H1 (cell line): Measurements from ENCODE around the gene TMEM271. TPM values are rescaled to one million over a fixed set of nuclear protein-coding genes. Genes with fewer than 3 reads are reported as not detected.

Experiments
- CTCF ChIA-PET: fragments of 300-600 bp; sonication (Branson Sonifier 250); formaldehyde crosslinking; loops from one replicate; lab custom pipeline; 2021; ENCODE audit not compliant: partially characterized antibody; lab: Charles Lee
- POLR2A ChIA-PET: fragments of 300-600 bp; sonication (Branson Sonifier 250); formaldehyde crosslinking; loops from one replicate; lab custom pipeline; 2021; ENCODE audit warnings: inconsistent platforms; ENCODE audit not compliant: partially characterized antibody; lab: Charles Lee
- DNase-seq, 2 experiments: peaks; one replicate each; pipeline versions ENCODE4 v3.0.0 to v3.0.0-alpha.2; 2010 to 2022; ENCODE audit warnings: low spot score in 2 of 2, low read depth in 1 of 2, mixed read lengths in 1 of 2
- FAIRE-seq: peaks from 2 replicates; lab custom pipeline; 2011; peaks lifted over from hg19 to GRCh38; lab: Jason Lieb, UNC
- H2AFZ ChIP-seq: 2 replicates; pipeline ENCODE4 v1.8.1; 2012; ENCODE audit warnings: low read length, inconsistent platforms
- H2AK5ac ChIP-seq: 2 replicates; pipeline ENCODE4 v1.6.1; 2013; ENCODE audit warnings: low read depth, low read length
- H2BK120ac ChIP-seq: replicated peaks from 2 replicates; pipeline ENCODE3; 2013; ENCODE audit warnings: low read depth, low read length, inconsistent platforms
- H2BK12ac ChIP-seq: 2 replicates; pipeline ENCODE4 v1.6.1; 2013; ENCODE audit warnings: low read depth, low read length
- H2BK15ac ChIP-seq: 2 replicates; pipeline ENCODE4 v1.6.1; 2013; ENCODE audit warnings: low read length
- H2BK20ac ChIP-seq: 2 replicates; pipeline ENCODE4 v1.6.1; 2013; ENCODE audit warnings: low read length
- H2BK5ac ChIP-seq: 2 replicates; pipeline ENCODE4 v1.6.1; 2013; ENCODE audit warnings: low read depth, low read length
- H3K14ac ChIP-seq: 2 replicates; pipeline ENCODE4 v1.6.1; 2013; ENCODE audit warnings: inconsistent platforms; ENCODE audit not compliant: insufficient read length
- H3K18ac ChIP-seq: 2 replicates; pipeline ENCODE4 v1.6.1; 2013; ENCODE audit warnings: low read length; ENCODE audit errors: extremely low read depth
- H3K23ac ChIP-seq: 2 replicates; pipeline ENCODE4 v1.6.1; 2013; ENCODE audit warnings: inconsistent platforms; ENCODE audit not compliant: insufficient read length
- H3K23me2 ChIP-seq: 2 replicates; pipeline ENCODE4 v1.6.1; 2013; ENCODE audit warnings: low read depth, low read length
- H3K27ac ChIP-seq: 2 replicates; pipeline ENCODE4 v1.6.1; 2011; ENCODE audit warnings: low read depth, low read length, inconsistent platforms
- H3K27me3 ChIP-seq, 4 experiments: replicated peaks in 1 of 4; 1 replicate in 1 of 4; 2 replicates in 3 of 4; pipeline versions ENCODE4 v1.6.1 to v1.8.1; 2011 to 2013; ENCODE audit warnings: low read length in 3 of 4, mild to moderate bottlenecking in 3 of 4, inconsistent platforms in 2 of 4, mixed read lengths in 2 of 4, moderate library complexity in 1 of 4; ENCODE audit not compliant: control insufficient read depth in 3 of 4, insufficient read depth in 3 of 4; ENCODE audit errors: extremely low read depth in 1 of 4
- H3K36me3 ChIP-seq, 4 experiments: 2 replicates each; pipeline versions ENCODE4 v1.6.1 to v1.8.1; 2011 to 2013; ENCODE audit warnings: mild to moderate bottlenecking in 4 of 4, low read length in 3 of 4, moderate library complexity in 2 of 4, control low read depth in 1 of 4, inconsistent platforms in 1 of 4; ENCODE audit not compliant: insufficient read depth in 4 of 4, control insufficient read depth in 2 of 4
- H3K4ac ChIP-seq: replicated peaks from 2 replicates; pipeline ENCODE3; 2013; ENCODE audit warnings: low read length, low read depth, mixed read lengths, inconsistent platforms; ENCODE audit not compliant: insufficient read length
- H3K4me1 ChIP-seq, 4 experiments: replicated peaks in 1 of 4; 1 replicate in 1 of 4; 2 replicates in 3 of 4; pipeline versions ENCODE4 v1.6.1 to v1.8.1; 2011 to 2013; ENCODE audit warnings: low read length in 3 of 4, inconsistent platforms in 2 of 4, mixed read lengths in 1 of 4; ENCODE audit not compliant: insufficient read depth in 4 of 4, control insufficient read depth in 3 of 4
- H3K4me2 ChIP-seq, 2 experiments: 2 replicates each; pipeline versions ENCODE4 v1.6.1 to v1.8.1; 2011 to 2013; ENCODE audit warnings: low read depth in 2 of 2, low read length in 2 of 2, control low read depth in 1 of 2, inconsistent platforms in 1 of 2, mild to moderate bottlenecking in 1 of 2; ENCODE audit not compliant: insufficient read depth in 1 of 2
- H3K4me3 ChIP-seq, 4 experiments: fragments of 200-600, 300-600 bp in 1 of 4; sonication (generic), shearing (Covaris generic), sonication (Bioruptor Twin) in 1 of 4; 2 replicates each; pipeline versions ENCODE4 v1.5.1 to v1.8.1; 2011 to 2016; ENCODE audit warnings: low read length in 4 of 4, low read depth in 3 of 4, control low read depth in 2 of 4, inconsistent platforms in 2 of 4, mild to moderate bottlenecking in 2 of 4, mixed read lengths in 1 of 4, moderate library complexity in 1 of 4; ENCODE audit not compliant: insufficient read depth in 2 of 4; ENCODE audit errors: extremely low read depth in 1 of 4
- H3K56ac ChIP-seq: replicated peaks from 2 replicates; pipeline ENCODE3; 2013; ENCODE audit warnings: low read depth, mild to moderate bottlenecking, mixed read lengths, low read length, inconsistent platforms; ENCODE audit not compliant: insufficient read length
- H3K79me1 ChIP-seq: 2 replicates; pipeline ENCODE4 v1.6.1; 2013; ENCODE audit warnings: low read depth, low read length, control low read depth
- H3K79me2 ChIP-seq, 2 experiments: 2 replicates each; pipeline versions ENCODE4 v1.6.1 to v1.8.1; 2012 to 2013; ENCODE audit warnings: low read length in 2 of 2, mild to moderate bottlenecking in 2 of 2, inconsistent platforms in 1 of 2; ENCODE audit not compliant: insufficient read depth in 2 of 2, control insufficient read depth in 1 of 2
- H3K9ac ChIP-seq, 4 experiments: replicated peaks in 1 of 4; 1 replicate in 1 of 4; 2 replicates in 3 of 4; pipeline versions ENCODE4 v1.6.1 to v1.8.1; 2011 to 2013; ENCODE audit warnings: low read depth in 3 of 4, low read length in 3 of 4, control low read depth in 2 of 4, mild to moderate bottlenecking in 2 of 4, moderate library complexity in 2 of 4, inconsistent platforms in 1 of 4; ENCODE audit errors: extremely low read depth in 1 of 4
- H3K9me3 ChIP-seq, 2 experiments: 2 replicates each; pipeline versions ENCODE4 v1.6.1 to v1.8.1; 2012 to 2013; ENCODE audit warnings: mild to moderate bottlenecking in 2 of 2, moderate library complexity in 2 of 2, control low read depth in 1 of 2, inconsistent platforms in 1 of 2, low read depth in 1 of 2, low read length in 1 of 2, mixed read lengths in 1 of 2; ENCODE audit not compliant: insufficient read depth in 2 of 2
- H4K20me1 ChIP-seq, 2 experiments: replicated peaks in 1 of 2; 2 replicates each; pipeline versions ENCODE3 to v1.8.1; 2011 to 2013; ENCODE audit warnings: inconsistent platforms in 2 of 2, low read length in 2 of 2, mild to moderate bottlenecking in 1 of 2; ENCODE audit not compliant: insufficient read depth in 2 of 2, control insufficient read depth in 1 of 2
- H4K5ac ChIP-seq: 2 replicates; pipeline ENCODE4 v1.6.1; 2013; ENCODE audit warnings: low read length, low read depth, mixed read lengths, inconsistent platforms; ENCODE audit not compliant: insufficient read length
- H4K8ac ChIP-seq: 2 replicates; pipeline ENCODE4 v1.8.0; 2013; ENCODE audit warnings: mild to moderate bottlenecking, moderate library complexity, low read length, inconsistent platforms; ENCODE audit not compliant: insufficient read depth; ENCODE audit errors: extremely low read depth
- H4K91ac ChIP-seq: replicated peaks from 2 replicates; pipeline ENCODE3; 2013; ENCODE audit warnings: low read length, mixed read lengths, inconsistent platforms; ENCODE audit not compliant: insufficient read length
- EP300 ChIP-seq, 2 experiments: IDR thresholded peaks; 1 replicate in 1 of 2; 2 replicates in 1 of 2; pipeline ENCODE4 v1.6.1; 2011 to 2012; ENCODE audit warnings: low read depth in 2 of 2, low read length in 2 of 2, mild to moderate bottlenecking in 2 of 2, borderline replicate concordance in 1 of 2, inconsistent platforms in 1 of 2, moderate library complexity in 1 of 2
- GTF2F1 ChIP-seq: IDR thresholded peaks from 2 replicates; pipeline ENCODE4 v1.6.1; 2012; ENCODE audit warnings: low read depth, low read length, improper control_type of control experiment, borderline replicate concordance
- JUN ChIP-seq: IDR thresholded peaks from 2 replicates; pipeline ENCODE4 v1.6.1; 2011; ENCODE audit warnings: low read depth, mild to moderate bottlenecking, improper control_type of control experiment, low read length
- POU5F1 ChIP-seq: IDR thresholded peaks from 2 replicates; pipeline ENCODE4 v1.6.1; 2011; ENCODE audit warnings: low read depth, mild to moderate bottlenecking, low read length, moderate library complexity
- SIN3A ChIP-seq, 2 experiments: IDR thresholded peaks in 1 of 2; conservative IDR thresholded peaks in 1 of 2; 2 replicates each; pipeline ENCODE4 v1.6.1; 2011 to 2012; ENCODE audit warnings: low read length in 2 of 2, improper control_type of control experiment in 1 of 2, low read depth in 1 of 2, mild to moderate bottlenecking in 1 of 2
- TAF7 ChIP-seq: optimal IDR thresholded peaks from 2 replicates; pipeline ENCODE3; 2011; ENCODE audit warnings: low read depth, mild to moderate bottlenecking, inconsistent platforms, low read length, moderate library complexity, borderline replicate concordance
- TCF12 ChIP-seq: IDR thresholded peaks from 2 replicates; pipeline ENCODE4 v1.6.1; 2011; ENCODE audit warnings: low read depth, mild to moderate bottlenecking, low read length
- TEAD4 ChIP-seq: IDR thresholded peaks from 2 replicates; pipeline ENCODE4 v1.6.1; 2012; ENCODE audit warnings: low read depth, low read length, inconsistent platforms, mixed read lengths
- WGBS, 2 experiments: shearing (Covaris generic) in 1 of 2; methylation state at CpG; one replicate each; pipeline versions ENCODE4 v1.1.6 to v1.1.7; 2013 to 2015; ENCODE audit warnings: low lambda C conversion rate in 2 of 2, mixed read lengths in 2 of 2, inconsistent platforms in 1 of 2, low coverage in 1 of 2, missing lambda C conversion rate in 1 of 2; ENCODE audit not compliant: insufficient replicate concordance in 2 of 2, insufficient coverage in 1 of 2, insufficient read length in 1 of 2; ENCODE audit errors: extremely low coverage in 1 of 2, missing lambda C conversion rate in 1 of 2; 5-methylcytosine and 5-hydroxymethylcytosine counted together
- polyA plus RNA-seq, 7 experiments: library from polyadenylated mRNA; depleted of rRNA in 3 of 7; stranded (reverse) in 5 of 7; unstranded in 2 of 7; fragments of >200 nt in 5 of 7; fragments of 200-250 nt in 2 of 7; gene quantifications; 1 replicate in 5 of 7; 2 replicates in 1 of 7; 4 replicates in 1 of 7; pipeline versions ENCODE4 v1.2.1 to v1.2.3, GENCODE V29; 2011 to 2013; ENCODE audit warnings: missing spikeins in 2 of 7, mixed read lengths in 2 of 7
- total RNA-seq: library from RNA; stranded (reverse); fragmentation: NEBNext Ultra II Directional; extraction: Animal tissue kit (Norgen Biotek cat#: 25700); gene quantifications from 2 replicates; pipeline ENCODE4 v1.2.1, GENCODE V29; 2021

TMEM271 gene
- total and polyA plus RNA-seq, 2 of the 8 experiments (the other 6 are each of a cell fraction or from before 2014, with no cell fraction given) = 0.08 to 0.35 TPM

DNA sequence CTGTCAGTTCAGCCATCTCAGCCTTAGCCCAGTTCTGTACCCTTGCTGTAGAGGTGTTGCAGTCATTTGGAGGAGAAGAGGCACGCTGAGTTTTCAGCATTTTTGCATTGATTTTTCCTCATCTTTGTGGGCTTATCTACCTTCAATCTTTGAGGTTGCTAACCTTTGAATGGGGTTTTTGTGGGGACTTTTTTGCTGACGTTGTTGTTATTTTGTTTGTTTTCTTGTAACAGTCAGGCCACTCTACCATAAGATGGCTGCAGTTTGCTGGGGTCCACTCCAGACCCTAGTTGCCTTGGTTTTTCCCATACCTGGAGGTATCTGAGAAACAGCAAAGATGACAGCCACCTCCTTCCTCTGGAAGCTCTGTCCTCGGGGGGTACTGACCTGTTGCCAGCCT, 22.8 kb upstream of the TMEM271 start:
- Histone ChIP-seq H3K23me2 (no peaks in the 10 kb centered on the region), H3K23ac (no peak overlapping the region), H3K4me3 (no peak overlapping the region), H2BK20ac (no peak overlapping the region), H3K4me1 (no peaks in the 10 kb centered on the region; a peak in 1 of 7 replicates), H3K56ac (no peak overlapping the region), H3K79me1 (no peaks in the 10 kb centered on the region), H2BK5ac (no peak overlapping the region), H4K20me1 (no peaks in the 10 kb centered on the region), H2BK120ac (no peak overlapping the region), H2BK12ac (no peak overlapping the region), H3K4me2 (no peak overlapping the region), H2AFZ (no peak overlapping the region), H3K9ac (no peak overlapping the region), H3K4ac (no peak overlapping the region), H3K27me3 (no peaks in the 10 kb centered on the region), H4K8ac (no peak overlapping the region), H3K9me3 (no peaks in the 10 kb centered on the region), H3K36me3 (no peaks in the 10 kb centered on the region), H3K14ac (no peak overlapping the region), H3K79me2 (no peaks in the 10 kb centered on the region), H4K5ac (no peak overlapping the region), H2AK5ac (no peak overlapping the region), H4K91ac (no peak overlapping the region), H3K27ac (no peak overlapping the region), H3K18ac (no peak overlapping the region), H2BK15ac (no peak overlapping the region)
- no peak for FAIRE-seq
- POLR2A ChIA-PET = interaction anchor here (2.5 kb wide), 1 partner anchor 76 kb away, joined by 8 read pairs; the partner anchor contains the start of genes ATP5ME and MYL5
- no peak for DNase-seq
- CTCF ChIA-PET = interaction anchor here (0.7 to 2.9 kb wide), 3 partner anchors 11 to 85 kb away, joined by 3 to 7 read pairs (median 3); no protein-coding TSS in a partner anchor
- TF ChIP-seq TAF7 (no peak), EP300 (IDR thresholded peaks at IDR 0.05; ENCODE audit: borderline replicate concordance in 1 of 2, low read depth in 2 of 2, low read length in 2 of 2) (no peak), POU5F1 (no peak), JUN (no peak), GTF2F1 (no peak), TEAD4 (no peak), TCF12 (no peak), SIN3A (conservative IDR thresholded peaks at IDR 0.05 in 1 of 2, IDR thresholded peaks at IDR 0.05 in 1 of 2; ENCODE audit: low read depth in 1 of 2, low read length in 2 of 2) (no peak)
- 95% methylated on average over 3 of the region's 3 CpGs; no CpG with 5 or more reads in 1 of the 2 experiments for WGBS, 2 experiments
